ENCODE measurements around the gene PTGS1.

PTGS1 gene

DNA sequence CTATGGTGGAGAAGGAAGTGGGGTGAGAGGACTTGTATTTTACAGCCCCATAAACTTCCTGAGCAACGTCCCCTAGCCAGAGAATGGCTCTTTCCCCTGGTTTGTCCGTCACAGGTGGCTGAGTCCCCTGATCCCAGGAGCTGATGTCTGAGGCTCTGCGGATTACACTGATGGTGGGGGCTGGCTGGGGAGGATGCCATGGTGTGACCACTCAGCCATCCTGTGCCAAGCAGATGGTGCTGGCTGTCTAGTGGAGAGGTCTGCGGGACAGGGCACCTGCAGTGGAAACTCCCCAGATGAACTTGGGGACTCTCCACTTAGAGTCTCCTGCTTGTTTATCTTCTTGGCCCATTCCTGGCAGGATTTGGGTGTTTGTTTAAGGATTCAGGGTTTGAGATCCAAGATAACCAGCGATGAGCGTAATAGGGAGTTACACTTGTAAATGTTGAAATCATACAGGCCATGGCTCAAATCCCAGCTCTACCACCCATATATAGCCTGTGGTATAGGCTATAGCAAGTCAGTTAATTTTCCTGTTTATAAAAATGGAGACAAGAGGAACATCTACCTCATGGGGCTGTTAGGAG lies 4.7 kb upstream of the PTGS1 start:
- Histone ChIP-seq H3K27me3 (ENCODE audit: control insufficient read depth, insufficient read depth, low read length) (no peaks in the 10 kb centered on the region), H3K27ac (no peak overlapping the region), H3K4me2 (ENCODE audit: low read length) (no peak overlapping the region), H3K4me1 (peaks cover 2% of the 10 kb centered on the region), H3K9me3 (ENCODE audit: control insufficient read depth, low read length) (no peaks in the 10 kb centered on the region), H3K9ac (no peak overlapping the region), H2AFZ (no peak overlapping the region), H3K36me3 (ENCODE audit: control insufficient read depth, insufficient read depth, low read length) (no peaks in the 10 kb centered on the region), H3K4me3 (ENCODE audit: low read depth, low read length) (no peak overlapping the region), H3K79me2 (no peaks in the 10 kb centered on the region)
- no peak for TF ChIP-seq CTCF (IDR thresholded peaks at IDR 0.05)

- Histone ChIP-seq H3K9me3 (ENCODE audit: control insufficient read depth, low read length) (no peaks in the 10 kb centered on the region), H3K79me2 (no peaks in the 10 kb centered on the region), H3K36me3 (ENCODE audit: control insufficient read depth, insufficient read depth, low read length) (no peaks in the 10 kb centered on the region), H3K9ac (no peak overlapping the region), H3K4me2 (ENCODE audit: low read length) (no peak overlapping the region), H2AFZ (no peak overlapping the region), H3K4me3 (ENCODE audit: low read depth, low read length) (no peak overlapping the region), H3K27me3 (ENCODE audit: control insufficient read depth, insufficient read depth, low read length) (no peaks in the 10 kb centered on the region), H3K4me1 (peaks cover 2% of the 10 kb centered on the region), H3K27ac (no peak overlapping the region)
- no peak for TF ChIP-seq CTCF (IDR thresholded peaks at IDR 0.05)
These were observed 3.8 kb upstream of the PTGS1 start for GRCh38 chr9:122367065-122367464.

GRCh38 chr9:122367774-122368460 lies 2.9 kb upstream of the PTGS1 start:
- Histone ChIP-seq H3K27me3 (ENCODE audit: control insufficient read depth, insufficient read depth, low read length) (no peaks in the 10 kb centered on the region), H3K9me3 (ENCODE audit: control insufficient read depth, low read length) (no peaks in the 10 kb centered on the region), H3K4me1 (peaks cover 2% of the 10 kb centered on the region), H3K4me3 (ENCODE audit: low read depth, low read length) (no peak overlapping the region), H3K9ac (no peak overlapping the region), H3K36me3 (ENCODE audit: control insufficient read depth, insufficient read depth, low read length) (no peaks in the 10 kb centered on the region), H3K27ac (no peak overlapping the region), H2AFZ (no peak overlapping the region), H3K79me2 (no peaks in the 10 kb centered on the region), H3K4me2 (ENCODE audit: low read length) (no peak overlapping the region)
- no peak for TF ChIP-seq CTCF (IDR thresholded peaks at IDR 0.05)

DNA sequence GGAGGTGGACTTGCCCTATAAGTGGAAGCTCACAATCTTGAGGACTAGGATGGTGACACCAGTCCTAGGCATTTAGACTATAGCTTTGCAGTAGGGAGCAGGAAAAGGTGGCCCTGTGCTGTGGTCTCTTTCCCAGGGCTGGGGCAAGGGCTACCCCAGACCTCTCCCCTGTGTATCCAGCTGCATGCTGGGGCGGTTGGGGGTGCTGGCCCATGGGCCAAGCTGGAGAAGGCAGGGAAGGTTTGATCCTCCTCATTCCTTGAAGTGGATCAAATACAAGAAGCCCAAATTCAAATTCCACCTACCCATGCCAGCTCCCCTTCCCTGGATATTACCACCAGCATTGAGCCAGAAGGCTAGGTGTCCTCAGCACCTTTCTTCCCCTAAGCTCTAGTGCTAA lies 2.2 kb upstream of the PTGS1 start:
- no peaks in the 10 kb centered on the region for H3K9me3 ChIP-seq (ENCODE audit: control insufficient read depth, low read length)
- no peaks in the 10 kb centered on the region for H3K79me2 ChIP-seq
- no peak overlapping the region for H3K27ac ChIP-seq
- H3K4me3 ChIP-seq (ENCODE audit: low read depth, low read length): no peak overlapping the region
- no peak overlapping the region for H3K4me2 ChIP-seq (ENCODE audit: low read length)
- peaks cover 2% of the 10 kb centered on the region for H3K4me1 ChIP-seq
- H3K9ac ChIP-seq: no peak overlapping the region
- H3K36me3 ChIP-seq (ENCODE audit: control insufficient read depth, insufficient read depth, low read length): no peaks in the 10 kb centered on the region
- no peak for TF ChIP-seq CTCF (IDR thresholded peaks at IDR 0.05)
- no peaks in the 10 kb centered on the region for H3K27me3 ChIP-seq (ENCODE audit: control insufficient read depth, insufficient read depth, low read length)
- H2AFZ ChIP-seq: no peak overlapping the region

- H3K4me3 ChIP-seq (ENCODE audit: low read depth, low read length): no peak overlapping the region
- H3K4me2 ChIP-seq (ENCODE audit: low read length): no peak overlapping the region
- H2AFZ ChIP-seq: no peak overlapping the region
- H3K9me3 ChIP-seq (ENCODE audit: control insufficient read depth, low read length): no peaks in the 10 kb centered on the region
- peaks cover 3% of the 10 kb centered on the region for H3K4me1 ChIP-seq
- H3K79me2 ChIP-seq: no peaks in the 10 kb centered on the region
- no peak overlapping the region for H3K9ac ChIP-seq
- TF ChIP-seq CTCF (IDR thresholded peaks at IDR 0.05): no peak
- no peaks in the 10 kb centered on the region for H3K36me3 ChIP-seq (ENCODE audit: control insufficient read depth, insufficient read depth, low read length)
- no peak overlapping the region for H3K27ac ChIP-seq
- H3K27me3 ChIP-seq (ENCODE audit: control insufficient read depth, insufficient read depth, low read length): no peaks in the 10 kb centered on the region
These were observed 521 bp upstream of the PTGS1 start for GRCh38 chr9:122370303-122370702.
